ENCODE data around the gene PPP1R9B.

PPP1R9B gene

GRCh38 chr17:50110591-50111349 is 39.7 kb downstream of the PPP1R9B start:
- no peak for TF ChIP-seq CTCF (IDR thresholded peaks at IDR 0.05; ENCODE audit: low read depth, low read length, missing control alignments)
- no peak for DNase-seq (ENCODE audit: extremely low read depth, low read depth)

GRCh38 chr17:50109785-50110184 is 40.7 kb downstream of the PPP1R9B start:
- TF ChIP-seq CTCF (IDR thresholded peaks at IDR 0.05; ENCODE audit: low read depth, low read length, missing control alignments): no peak
- no peak overlapping the region for H3K4me3 ChIP-seq (replicated peaks; ENCODE audit: low read depth, low read length)
- no peak for DNase-seq (ENCODE audit: extremely low read depth, low read depth)

More at GRCh38 chr17:50110591-50111349, 39.7 kb downstream of the PPP1R9B start:
- H3K4me3 ChIP-seq (replicated peaks; ENCODE audit: low read depth, low read length): no peak overlapping the region

- no peak for TF ChIP-seq CTCF (IDR thresholded peaks at IDR 0.05; ENCODE audit: low read depth, low read length, missing control alignments)
- no peak for DNase-seq (ENCODE audit: extremely low read depth, low read depth)
Observed at GRCh38 chr17:50109207-50109606, 41.3 kb downstream of the PPP1R9B start.

GRCh38 chr17:50108556-50108955 is 41.9 kb downstream of the PPP1R9B start:
- H3K4me3 ChIP-seq (replicated peaks; ENCODE audit: low read depth, low read length): no peak overlapping the region
- DNase-seq (ENCODE audit: extremely low read depth, low read depth): no peak
- TF ChIP-seq CTCF (IDR thresholded peaks at IDR 0.05; ENCODE audit: low read depth, low read length, missing control alignments): no peak

More at GRCh38 chr17:50109207-50109606, 41.3 kb downstream of the PPP1R9B start:
- H3K4me3 ChIP-seq (replicated peaks; ENCODE audit: low read depth, low read length): no peak overlapping the region

- TF ChIP-seq CTCF (IDR thresholded peaks at IDR 0.05; ENCODE audit: low read depth, low read length, missing control alignments): no peak
- DNase-seq (ENCODE audit: extremely low read depth, low read depth): no peak
- H3K4me3 ChIP-seq (replicated peaks; ENCODE audit: low read depth, low read length): no peak overlapping the region
Observed at GRCh38 chr17:50107790-50108414, 42.6 kb downstream of the PPP1R9B start.

- no peak for DNase-seq (ENCODE audit: extremely low read depth, low read depth)
- no peak overlapping the region for H3K4me3 ChIP-seq (replicated peaks; ENCODE audit: low read depth, low read length)
- no peak for TF ChIP-seq CTCF (IDR thresholded peaks at IDR 0.05; ENCODE audit: low read depth, low read length, missing control alignments)
Observed at GRCh38 chr17:50106393-50107131, 43.9 kb downstream of the PPP1R9B start.
